ENCODE measurements around the gene PTOV1. TPM values are rescaled to one million over a fixed set of nuclear protein-coding genes. Genes with fewer than 3 reads are reported as not detected.

Gene PTOV1
- total and polyA plus RNA-seq, 2 of the 8 experiments (the other 6 are each of a cell fraction or from before 2014, with no cell fraction given), result 147 to 251 TPM

DNA sequence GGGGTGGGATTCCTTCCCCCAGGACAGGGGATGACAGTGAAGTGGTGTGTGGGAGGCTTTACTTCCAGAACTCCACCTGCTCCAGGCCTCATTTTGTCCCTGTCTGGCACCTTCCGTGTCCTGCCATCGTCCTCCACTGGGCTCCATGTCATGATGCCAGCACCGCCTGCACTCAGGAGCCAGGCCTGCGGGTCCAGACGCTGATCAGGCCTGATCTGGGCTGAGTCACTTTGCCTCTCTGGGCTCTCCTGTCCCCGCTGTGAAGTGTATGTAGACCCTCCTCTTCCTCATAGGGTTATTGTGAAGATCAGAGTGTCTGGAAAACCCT is 47.5 kb upstream of the PTOV1 start:
- Histone ChIP-seq H3K9ac (replicated peaks in 1 of 4; ENCODE audit: extremely low read depth in 1 of 4, low read depth in 3 of 4, low read length in 3 of 4) (no peak overlapping the region; a peak in 1 of 7 replicates), H3K14ac (ENCODE audit: insufficient read length) (no peak overlapping the region), H2BK15ac (ENCODE audit: low read length) (no peak overlapping the region), H2AFZ (ENCODE audit: low read length) (no peak overlapping the region), H3K4me2 (ENCODE audit: insufficient read depth in 1 of 2, low read depth in 2 of 2, low read length in 2 of 2) (no peak overlapping the region; a peak in 1 of 4 replicates), H3K79me2 (ENCODE audit: control insufficient read depth in 1 of 2, insufficient read depth in 2 of 2, low read length in 2 of 2) (no peaks in the 10 kb centered on the region), H3K27ac (ENCODE audit: low read depth, low read length) (no peak overlapping the region), H2BK20ac (ENCODE audit: low read length) (no peak overlapping the region), H3K23ac (ENCODE audit: insufficient read length) (no peak overlapping the region), H3K18ac (ENCODE audit: extremely low read depth, low read length) (no peak overlapping the region), H3K27me3 (replicated peaks in 1 of 4; ENCODE audit: control insufficient read depth in 3 of 4, extremely low read depth in 1 of 4, insufficient read depth in 3 of 4, low read length in 3 of 4) (no peaks in the 10 kb centered on the region), H3K23me2 (ENCODE audit: low read depth, low read length) (peaks cover 3% of the 10 kb centered on the region; the same call in 1 of the 2 replicates), H3K4me1 (replicated peaks in 1 of 4; ENCODE audit: control insufficient read depth in 3 of 4, insufficient read depth in 4 of 4, low read length in 3 of 4) (peaks cover 4 to 19% (median 8%) of the 10 kb centered on the region in 4 experiments), H2BK120ac (replicated peaks; ENCODE audit: low read depth, low read length) (no peak overlapping the region), H4K20me1 (replicated peaks in 1 of 2; ENCODE audit: control insufficient read depth in 1 of 2, insufficient read depth in 2 of 2, low read length in 2 of 2) (peaks cover 1 to 11% of the 10 kb centered on the region in 2 experiments), H4K91ac (replicated peaks; ENCODE audit: insufficient read length, low read length) (no peak overlapping the region), H3K56ac (replicated peaks; ENCODE audit: insufficient read length, low read depth, low read length) (no peak overlapping the region), H3K4me3 (ENCODE audit: extremely low read depth in 1 of 4, insufficient read depth in 2 of 4, low read depth in 3 of 4, low read length in 4 of 4) (no peak overlapping the region), H3K79me1 (ENCODE audit: low read depth, low read length) (peaks cover 2% of the 10 kb centered on the region; the same call in 1 of the 2 replicates), H2AK5ac (ENCODE audit: low read depth, low read length) (no peak overlapping the region), H2BK5ac (ENCODE audit: low read depth, low read length) (no peak overlapping the region; the same call in 1 of the 2 replicates), H3K36me3 (ENCODE audit: control insufficient read depth in 2 of 4, insufficient read depth in 4 of 4, low read length in 3 of 4) (peaks cover 2 to 23% (median 9%) of the 10 kb centered on the region in 4 experiments), H3K4ac (replicated peaks; ENCODE audit: insufficient read length, low read depth, low read length) (no peak overlapping the region), H3K9me3 (ENCODE audit: insufficient read depth in 2 of 2, low read depth in 1 of 2, low read length in 1 of 2) (no peaks in the 10 kb centered on the region), H4K8ac (ENCODE audit: extremely low read depth, insufficient read depth, low read length) (no peak overlapping the region), H4K5ac (ENCODE audit: insufficient read length, low read depth, low read length) (no peak overlapping the region), H2BK12ac (ENCODE audit: low read depth, low read length) (no peak overlapping the region)
- ChIA-PET POLR2A (ENCODE audit: partially characterized antibody) (interaction anchor here (0.9 to 2.6 kb wide), 4 partner anchors 9 to 112 kb away, joined by 3 to 11 read pairs (median 4); partner anchors contain the start of gene FUZ), CTCF (ENCODE audit: partially characterized antibody) (interaction anchor here (1.4 to 2.6 kb wide), 3 partner anchors 10 to 53 kb away, joined by 3 to 19 read pairs (median 5); partner anchors contain the start of gene FUZ)
- FAIRE-seq (no peak), DNase-seq (ENCODE audit: low read depth in 1 of 2, low spot score in 2 of 2) (no peak)
- WGBS, 2 experiments (ENCODE audit: extremely low coverage in 1 of 2, insufficient coverage in 1 of 2, insufficient read length in 1 of 2, insufficient replicate concordance in 2 of 2, low coverage in 1 of 2, low lambda C conversion rate in 2 of 2, missing lambda C conversion rate in 1 of 2), result 95% methylated on average over 6 of the region's 6 CpGs; no CpG with 5 or more reads in 1 of the 2 experiments
- TF ChIP-seq PHF8 (conservative IDR thresholded peaks at IDR 0.05; ENCODE audit: low read depth, low read length) (no peak), YY1 (IDR thresholded peaks at IDR 0.05; ENCODE audit: low read depth, low read length) (no peak), TAF1 (IDR thresholded peaks at IDR 0.05; ENCODE audit: low read depth, low read length) (no peak), TCF12 (IDR thresholded peaks at IDR 0.05; ENCODE audit: low read depth, low read length) (no peak), EP300 (IDR thresholded peaks at IDR 0.05; ENCODE audit: borderline replicate concordance in 1 of 2, low read depth in 2 of 2, low read length in 2 of 2) (no peak), KDM5A (IDR thresholded peaks at IDR 0.05; ENCODE audit: low read length) (no peak), SIN3A (conservative IDR thresholded peaks at IDR 0.05 in 1 of 2, IDR thresholded peaks at IDR 0.05 in 1 of 2; ENCODE audit: low read depth in 1 of 2, low read length in 2 of 2) (no peak), RFX5 (IDR thresholded peaks at IDR 0.05; ENCODE audit: borderline replicate concordance, low read depth, low read length) (no peak)
- TF ChIP-seq, protein P1, sequence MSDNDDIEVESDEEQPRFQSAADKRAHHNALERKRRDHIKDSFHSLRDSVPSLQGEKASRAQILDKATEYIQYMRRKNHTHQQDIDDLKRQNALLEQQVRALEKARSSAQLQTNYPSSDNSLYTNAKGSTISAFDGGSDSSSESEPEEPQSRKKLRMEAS (IDR thresholded peaks at IDR 0.05), result no peak
- TF ChIP-seq, protein P2, sequence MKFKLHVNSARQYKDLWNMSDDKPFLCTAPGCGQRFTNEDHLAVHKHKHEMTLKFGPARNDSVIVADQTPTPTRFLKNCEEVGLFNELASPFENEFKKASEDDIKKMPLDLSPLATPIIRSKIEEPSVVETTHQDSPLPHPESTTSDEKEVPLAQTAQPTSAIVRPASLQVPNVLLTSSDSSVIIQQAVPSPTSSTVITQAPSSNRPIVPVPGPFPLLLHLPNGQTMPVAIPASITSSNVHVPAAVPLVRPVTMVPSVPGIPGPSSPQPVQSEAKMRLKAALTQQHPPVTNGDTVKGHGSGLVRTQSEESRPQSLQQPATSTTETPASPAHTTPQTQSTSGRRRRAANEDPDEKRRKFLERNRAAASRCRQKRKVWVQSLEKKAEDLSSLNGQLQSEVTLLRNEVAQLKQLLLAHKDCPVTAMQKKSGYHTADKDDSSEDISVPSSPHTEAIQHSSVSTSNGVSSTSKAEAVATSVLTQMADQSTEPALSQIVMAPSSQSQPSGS (IDR thresholded peaks at IDR 0.05; ENCODE audit: low read length), result no peak

Data from H1 (cell line).